ENCODE results near the gene LRP1B.

Gene LRP1B

GRCh38 chr2:142082368-142082767, 48.4 kb downstream of the LRP1B start:
- TF ChIP-seq, protein P1, sequence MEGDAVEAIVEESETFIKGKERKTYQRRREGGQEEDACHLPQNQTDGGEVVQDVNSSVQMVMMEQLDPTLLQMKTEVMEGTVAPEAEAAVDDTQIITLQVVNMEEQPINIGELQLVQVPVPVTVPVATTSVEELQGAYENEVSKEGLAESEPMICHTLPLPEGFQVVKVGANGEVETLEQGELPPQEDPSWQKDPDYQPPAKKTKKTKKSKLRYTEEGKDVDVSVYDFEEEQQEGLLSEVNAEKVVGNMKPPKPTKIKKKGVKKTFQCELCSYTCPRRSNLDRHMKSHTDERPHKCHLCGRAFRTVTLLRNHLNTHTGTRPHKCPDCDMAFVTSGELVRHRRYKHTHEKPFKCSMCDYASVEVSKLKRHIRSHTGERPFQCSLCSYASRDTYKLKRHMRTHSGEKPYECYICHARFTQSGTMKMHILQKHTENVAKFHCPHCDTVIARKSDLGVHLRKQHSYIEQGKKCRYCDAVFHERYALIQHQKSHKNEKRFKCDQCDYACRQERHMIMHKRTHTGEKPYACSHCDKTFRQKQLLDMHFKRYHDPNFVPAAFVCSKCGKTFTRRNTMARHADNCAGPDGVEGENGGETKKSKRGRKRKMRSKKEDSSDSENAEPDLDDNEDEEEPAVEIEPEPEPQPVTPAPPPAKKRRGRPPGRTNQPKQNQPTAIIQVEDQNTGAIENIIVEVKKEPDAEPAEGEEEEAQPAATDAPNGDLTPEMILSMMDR (IDR thresholded peaks at IDR 0.05; ENCODE audit: unreplicated experiment in 3 of 3) = no peak
- Mint-ChIP-seq H3K4me1 (no peaks in the 10 kb centered on the region), H3K27ac (no peak overlapping the region), H3K9me3 (no peaks in the 10 kb centered on the region), H3K4me3 (no peak overlapping the region), H3K36me3 (ENCODE audit: low read depth) (no peaks in the 10 kb centered on the region), H3K27me3 (ENCODE audit: low read depth) (no peaks in the 10 kb centered on the region)

DNA sequence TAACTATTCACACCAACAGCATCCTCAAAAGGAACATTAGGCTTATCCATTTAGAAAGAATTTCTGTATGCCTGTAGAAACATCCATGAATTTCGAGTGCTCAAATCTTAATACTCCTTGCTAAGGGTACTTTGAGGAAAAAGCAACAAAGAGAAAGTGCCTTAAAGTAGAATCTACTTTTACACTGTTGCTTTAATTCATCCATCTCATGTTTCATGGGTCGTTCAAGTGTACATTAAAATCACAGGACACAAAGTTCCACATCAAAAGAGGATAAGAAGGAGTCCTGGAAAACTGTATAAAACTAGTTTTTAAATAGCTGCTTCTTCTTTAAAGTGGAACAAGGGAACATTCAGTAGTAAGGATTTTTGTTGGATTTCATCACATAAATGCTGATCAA, 54.5 kb downstream of the LRP1B start:
- peak overlapping the region in 1 of 3 experiments; percentile 48 for H3K27ac Mint-ChIP-seq
- H3K9me3 Mint-ChIP-seq = peaks cover 6% of the 10 kb centered on the region
- H3K36me3 Mint-ChIP-seq (ENCODE audit: low read depth) = peaks cover 8% of the 10 kb centered on the region

GRCh38 chr2:142075826-142076225, 55.0 kb downstream of the LRP1B start:
- peaks cover 6% of the 10 kb centered on the region for H3K27me3 Mint-ChIP-seq (ENCODE audit: low read depth)
- H3K36me3 Mint-ChIP-seq (ENCODE audit: low read depth) = peaks cover 8% of the 10 kb centered on the region
- H3K27ac Mint-ChIP-seq = peak overlapping the region in 1 of 3 experiments; percentile 24
- H3K4me1 Mint-ChIP-seq = peaks cover 4% of the 10 kb centered on the region
- no peak overlapping the region for H3K4me3 Mint-ChIP-seq
- H3K9me3 Mint-ChIP-seq = peaks cover 6% of the 10 kb centered on the region
- TF ChIP-seq, protein P1 (IDR thresholded peaks at IDR 0.05; ENCODE audit: unreplicated experiment in 3 of 3) = no peak

More for the DNA sequence above, 54.5 kb downstream of the LRP1B start:
- Mint-ChIP-seq H3K4me1 (peaks cover 4% of the 10 kb centered on the region), H3K4me3 (no peak overlapping the region), H3K27me3 (ENCODE audit: low read depth) (peaks cover 6% of the 10 kb centered on the region)
- TF ChIP-seq, protein P1 (IDR thresholded peaks at IDR 0.05; ENCODE audit: unreplicated experiment in 3 of 3) = no peak

DNA sequence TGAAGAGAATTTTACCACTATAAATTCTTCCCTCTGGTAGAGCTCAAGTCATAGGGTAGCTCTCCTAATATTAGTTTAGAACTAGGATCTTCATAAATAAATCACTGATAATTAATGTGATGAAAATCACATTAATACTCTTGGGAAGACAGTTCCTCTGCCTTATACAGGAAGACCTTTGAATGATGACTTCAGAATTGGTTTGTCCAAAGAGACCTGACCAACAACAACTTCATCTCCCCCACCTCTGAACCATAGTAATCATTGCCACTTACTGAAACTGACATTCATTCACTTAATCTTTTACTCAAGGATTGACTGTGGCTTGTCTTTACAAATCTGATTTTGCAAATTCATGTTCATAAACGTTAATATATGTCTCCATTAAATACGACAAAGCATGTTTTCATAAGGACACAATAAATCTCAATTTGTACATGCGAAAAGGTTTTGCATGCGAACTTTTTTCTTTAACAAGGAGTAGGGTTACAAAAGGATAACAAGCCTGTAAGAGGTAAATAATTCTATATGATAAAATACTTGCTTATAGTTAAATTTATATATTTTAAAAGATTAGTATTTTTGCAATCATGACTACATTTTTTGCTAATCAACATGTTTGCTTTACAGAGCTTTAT, 61.4 kb downstream of the LRP1B start:
- Mint-ChIP-seq H3K4me1 (no peaks in the 10 kb centered on the region), H3K27ac (no peak overlapping the region), H3K4me3 (no peak overlapping the region), H3K36me3 (ENCODE audit: low read depth) (peaks cover 6% of the 10 kb centered on the region), H3K9me3 (peaks cover 2% of the 10 kb centered on the region), H3K27me3 (ENCODE audit: low read depth) (peaks cover 3% of the 10 kb centered on the region)
- TF ChIP-seq, protein P1 (IDR thresholded peaks at IDR 0.05; ENCODE audit: unreplicated experiment in 3 of 3) = no peak

DNA sequence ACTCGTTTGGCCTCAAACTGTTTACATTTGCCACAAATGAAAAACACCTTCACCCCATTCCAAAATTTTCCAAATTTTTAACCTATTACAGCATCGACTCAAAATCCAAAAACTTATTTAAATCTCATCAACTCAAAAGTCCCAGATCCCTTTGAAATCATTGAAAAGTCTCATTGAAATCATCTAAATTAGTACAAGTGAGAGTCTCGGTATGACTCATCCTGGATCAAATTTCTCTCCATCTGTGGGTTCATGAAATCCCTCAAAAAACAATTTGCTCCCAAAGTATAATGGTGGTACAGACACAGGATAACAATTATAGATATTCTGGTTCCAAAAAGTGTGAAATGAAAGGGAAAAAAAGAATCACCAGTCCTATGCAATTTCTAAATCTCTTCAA, 65.1 kb downstream of the LRP1B start:
- H3K4me3 Mint-ChIP-seq = no peak overlapping the region
- H3K9me3 Mint-ChIP-seq = no peaks in the 10 kb centered on the region
- TF ChIP-seq, protein P1 (IDR thresholded peaks at IDR 0.05; ENCODE audit: unreplicated experiment in 3 of 3) = no peak
- H3K27me3 Mint-ChIP-seq (ENCODE audit: low read depth) = no peaks in the 10 kb centered on the region
- H3K4me1 Mint-ChIP-seq = no peaks in the 10 kb centered on the region
- H3K36me3 Mint-ChIP-seq (ENCODE audit: low read depth) = no peaks in the 10 kb centered on the region
- no peak overlapping the region for H3K27ac Mint-ChIP-seq

DNA sequence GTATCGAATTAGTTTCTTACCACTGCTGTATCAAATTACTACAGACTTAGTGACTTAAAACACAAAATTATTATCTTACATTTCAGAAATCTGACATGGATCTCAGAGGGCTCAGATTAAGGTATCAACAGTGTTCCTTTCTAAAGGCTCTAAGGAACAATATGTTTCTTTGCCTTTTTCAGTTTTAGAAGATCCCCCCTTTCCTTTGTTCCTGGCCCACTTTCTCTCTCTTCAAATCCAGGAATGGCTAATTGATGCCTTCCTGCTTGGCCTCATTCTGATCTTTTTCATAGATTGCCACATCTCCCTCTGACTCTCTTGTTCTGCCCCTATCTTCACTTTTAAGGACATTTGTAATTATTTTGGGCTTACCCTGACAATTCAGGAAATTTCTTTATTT, 65.7 kb downstream of the LRP1B start:
- H3K36me3 Mint-ChIP-seq (ENCODE audit: low read depth) = no peaks in the 10 kb centered on the region
- TF ChIP-seq, protein P1 (IDR thresholded peaks at IDR 0.05; ENCODE audit: unreplicated experiment in 3 of 3) = no peak

More for the DNA sequence above, 65.7 kb downstream of the LRP1B start:
- Mint-ChIP-seq H3K9me3 (no peaks in the 10 kb centered on the region), H3K27ac (no peak overlapping the region), H3K4me1 (no peaks in the 10 kb centered on the region), H3K27me3 (ENCODE audit: low read depth) (no peaks in the 10 kb centered on the region), H3K4me3 (no peak overlapping the region)

Measured in nephron (organoid).